HUES64 (cell line): ENCODE measurements around the gene CPA4. TPM values are rescaled to one million over a fixed set of nuclear protein-coding genes. Genes with fewer than 3 reads are reported as not detected.
"Not testable (repeated sequence)": the region's sequence is repeated elsewhere in the genome, so short reads cannot be mapped to it uniquely, and the experiment has no call there.

ENCODE experiments used
- H3K27ac ChIP-seq: 2 replicates; pipeline ENCODE4 v1.7.0; 2013; ENCODE audit warnings: low read depth, low read length, inconsistent platforms
- H3K27me3 ChIP-seq: 2 replicates; pipeline ENCODE4 v1.6.1; 2013; ENCODE audit warnings: mild to moderate bottlenecking, low read length; ENCODE audit not compliant: insufficient read depth
- H3K36me3 ChIP-seq: 2 replicates; pipeline ENCODE4 v1.6.1; 2013; ENCODE audit warnings: mild to moderate bottlenecking, low read length; ENCODE audit not compliant: insufficient read depth
- H3K4me1 ChIP-seq: 2 replicates; pipeline ENCODE4 v1.6.1; 2013; ENCODE audit warnings: mild to moderate bottlenecking, low read length, moderate library complexity; ENCODE audit not compliant: insufficient read depth
- H3K4me3 ChIP-seq: 2 replicates; pipeline ENCODE4 v1.5.1; 2013; ENCODE audit warnings: mild to moderate bottlenecking, low read length, moderate library complexity
- H3K9ac ChIP-seq: 2 replicates; pipeline ENCODE4 v1.6.1; 2013; ENCODE audit warnings: mild to moderate bottlenecking, low read depth, low read length
- H3K9me3 ChIP-seq: 2 replicates; pipeline ENCODE4 v1.6.1; 2013; ENCODE audit warnings: low read depth, low read length; ENCODE audit not compliant: insufficient read depth
- WGBS: fragments of 150-250, 120-280 bp; methylation state at CpG from one replicate; pipeline ENCODE4 v1.1.7; 2013; ENCODE audit warnings: missing lambda C conversion rate; 5-methylcytosine and 5-hydroxymethylcytosine counted together
- polyA plus RNA-seq, 2 experiments: library from polyadenylated mRNA; stranded (reverse); fragments of 50-300 nt; gene quantifications; one replicate each; pipeline ENCODE4 v1.2.3, GENCODE V29; 2013

CPA4 gene
- polyA plus RNA-seq (2013, experiment 1 of 2), result not detected
- polyA plus RNA-seq (2013, experiment 2 of 2), result 0.44 TPM

GRCh38 chr7:130292682-130293257, at the start of gene CPA4:
CPA4 (plus strand) TSS chr7:130293161; CDS start chr7:130293181, 20 bp downstream.
- Histone ChIP-seq H3K9ac (no peak within 1 kb of the TSS), H3K27ac (no peak within 1 kb of the TSS), H3K4me1 (no peaks in the 10 kb centered on the region), H3K9me3 (no peaks in the 10 kb centered on the region), H3K27me3 (no peaks in the 10 kb centered on the region), H3K36me3 (no peaks in the 10 kb centered on the region), H3K4me3 (no peak within 1 kb of the TSS)
- WGBS, result 89% methylated on average over 1 of the region's 1 CpG

- H3K9ac ChIP-seq, H3K4me3 ChIP-seq, H3K9me3 ChIP-seq, H3K36me3 ChIP-seq, H3K27me3 ChIP-seq, H3K4me1 ChIP-seq, H3K27ac ChIP-seq: not testable (repeated sequence)
- WGBS, result 96% methylated on average over 1 of the region's 1 CpG
Observed at GRCh38 chr7:130243486-130243885, 49.5 kb upstream of the CPA4 start.

- not testable (repeated sequence) for H3K4me3 ChIP-seq, H3K27me3 ChIP-seq, H3K9ac ChIP-seq, H3K36me3 ChIP-seq, H3K27ac ChIP-seq, H3K4me1 ChIP-seq, H3K9me3 ChIP-seq
- 100% methylated on average over 1 of the region's 1 CpG for WGBS
Observed at GRCh38 chr7:130246491-130246890, 46.5 kb upstream of the CPA4 start.

GRCh38 chr7:130248842-130249241, 44.1 kb upstream of the CPA4 start:
- WGBS, result 96% methylated on average over 4 of the region's 5 CpGs
- H3K27ac ChIP-seq, H3K4me1 ChIP-seq, H3K4me3 ChIP-seq, H3K36me3 ChIP-seq, H3K27me3 ChIP-seq, H3K9me3 ChIP-seq, H3K9ac ChIP-seq: not testable (repeated sequence)

GRCh38 chr7:130249626-130250025, 43.3 kb upstream of the CPA4 start:
- not testable (repeated sequence) for H3K4me3 ChIP-seq, H3K27ac ChIP-seq, H3K4me1 ChIP-seq, H3K9me3 ChIP-seq, H3K27me3 ChIP-seq, H3K36me3 ChIP-seq, H3K9ac ChIP-seq
- 75% methylated on average over 1 of the region's 3 CpGs for WGBS

- H3K27me3 ChIP-seq, result no peaks in the 10 kb centered on the region
- H3K4me3 ChIP-seq, result no peak overlapping the region
- H3K4me1 ChIP-seq, result 0 out of 2 replicates have a peak, but pooled peaks cover 16% of the 10 kb centered on the region
- WGBS, result 74% methylated on average over 6 of the region's 6 CpGs
- no peak overlapping the region for H3K27ac ChIP-seq
- 0 out of 2 replicates have a peak overlapping the region, but pooled peaks have one; percentile 31 for H3K9ac ChIP-seq
- H3K36me3 ChIP-seq, result no peaks in the 10 kb centered on the region
- peaks cover 32% of the 10 kb centered on the region for H3K9me3 ChIP-seq
Observed at GRCh38 chr7:130254555-130254954, 38.4 kb upstream of the CPA4 start.

- WGBS, result 40% methylated on average over 2 of the region's 2 CpGs
- peaks cover 36% of the 10 kb centered on the region for H3K9me3 ChIP-seq
- peaks cover 27% of the 10 kb centered on the region; the same call in 1 of the 2 replicates for H3K4me1 ChIP-seq
- H3K9ac ChIP-seq, result no peak overlapping the region
- peak overlapping the region; percentile 53; the same call in 1 of the 2 replicates for H3K27ac ChIP-seq
- no peaks in the 10 kb centered on the region for H3K36me3 ChIP-seq
- H3K27me3 ChIP-seq, result no peaks in the 10 kb centered on the region
- no peak overlapping the region for H3K4me3 ChIP-seq
Observed at GRCh38 chr7:130256704-130257103, 36.3 kb upstream of the CPA4 start.

- Histone ChIP-seq H3K9me3 (peaks cover 36% of the 10 kb centered on the region), H3K27ac (no peak overlapping the region), H3K27me3 (no peaks in the 10 kb centered on the region), H3K36me3 (no peaks in the 10 kb centered on the region), H3K4me3 (no peak overlapping the region), H3K9ac (no peak overlapping the region), H3K4me1 (peaks cover 41% of the 10 kb centered on the region)
- WGBS, result 89% methylated on average over 1 of the region's 1 CpG
Observed at GRCh38 chr7:130258494-130259078, 34.4 kb upstream of the CPA4 start.

- Histone ChIP-seq H3K27me3 (no peaks in the 10 kb centered on the region), H3K4me1 (peaks cover 36% of the 10 kb centered on the region), H3K27ac (no peak overlapping the region), H3K36me3 (no peaks in the 10 kb centered on the region), H3K4me3 (no peak overlapping the region), H3K9me3 (peaks cover 23% of the 10 kb centered on the region), H3K9ac (no peak overlapping the region)
- WGBS, result 84% methylated on average over 2 of the region's 2 CpGs
Observed at GRCh38 chr7:130262448-130262847, 30.5 kb upstream of the CPA4 start.

GRCh38 chr7:130263130-130263529, 29.8 kb upstream of the CPA4 start:
- Histone ChIP-seq H3K9me3 (peaks cover 17% of the 10 kb centered on the region), H3K4me3 (no peak overlapping the region), H3K4me1 (peaks cover 36% of the 10 kb centered on the region), H3K27ac (no peak overlapping the region), H3K27me3 (no peaks in the 10 kb centered on the region), H3K9ac (no peak overlapping the region), H3K36me3 (no peaks in the 10 kb centered on the region)
- WGBS, result 84% methylated on average over 2 of the region's 2 CpGs

- Histone ChIP-seq H3K27ac (no peak within 1 kb of the TSS), H3K9ac (no peak within 1 kb of the TSS), H3K4me3 (no peak within 1 kb of the TSS), H3K4me1 (peaks cover 27% of the 10 kb centered on the region), H3K9me3 (no peaks in the 10 kb centered on the region), H3K36me3 (no peaks in the 10 kb centered on the region), H3K27me3 (no peaks in the 10 kb centered on the region)
- 88% methylated on average over 3 of the region's 3 CpGs for WGBS
Observed at GRCh38 chr7:130266258-130266960, 26.6 kb upstream of the CPA4 start, which contains the start of gene CPA2. CPA2 (plus strand) TSS chr7:130266863; CDS start chr7:130266882, 19 bp downstream.
